Measurements from ENCODE around the gene TC2N. TPM values are rescaled to one million over a fixed set of nuclear protein-coding genes. Genes with fewer than 3 reads are reported as not detected.
"Not testable (repeated sequence)": the region's sequence is repeated elsewhere in the genome, so short reads cannot be mapped to it uniquely, and the experiment has no call there.

Gene TC2N
- total RNA-seq, 1 donor from 2014 or later, result 1.2 TPM

GRCh38 chr14:91872517-91873470 is 5.5 kb upstream of the TC2N start:
- TF ChIP-seq EZH2 (IDR thresholded peaks at IDR 0.05; ENCODE audit: insufficient read depth, low read length), result no peak
- no peak for TF ChIP-seq CTCF (IDR thresholded peaks at IDR 0.05; ENCODE audit: insufficient read depth, low read depth, low read length)
- no peak overlapping the region for H3K4me2 ChIP-seq (ENCODE audit: low read length)
- no peak overlapping the region for H3K4me3 ChIP-seq (ENCODE audit: insufficient read depth, low read depth, low read length)
- H3K36me3 ChIP-seq (ENCODE audit: insufficient read depth, low read length), result no peaks in the 10 kb centered on the region
- H3K27me3 ChIP-seq (ENCODE audit: insufficient read depth, low read length), result peaks cover 4% of the 10 kb centered on the region
- peaks cover 10% of the 10 kb centered on the region for H3K9me3 ChIP-seq (ENCODE audit: insufficient read depth, low read depth, low read length)
- no peaks in the 10 kb centered on the region for H4K20me1 ChIP-seq (ENCODE audit: insufficient read depth, low read length)
- DNase-seq (ENCODE audit: low read depth) (no peak), FAIRE-seq (no peak)
- no peaks in the 10 kb centered on the region for H3K79me2 ChIP-seq (ENCODE audit: insufficient read depth, low read length)
- Mint-ChIP-seq H3K36me3 (ENCODE audit: low read depth, unreplicated experiment) (peaks cover 2% of the 10 kb centered on the region), H3K4me3 (ENCODE audit: unreplicated experiment) (no peak overlapping the region), H3K9me3 (ENCODE audit: unreplicated experiment) (no peaks in the 10 kb centered on the region), H3K4me1 (ENCODE audit: low read depth, unreplicated experiment) (peaks cover 12% of the 10 kb centered on the region), H3K27me3 (ENCODE audit: low read depth, unreplicated experiment) (peaks cover 23% of the 10 kb centered on the region), H3K27ac (ENCODE audit: unreplicated experiment) (no peak overlapping the region)
- H3K4me1 ChIP-seq (ENCODE audit: insufficient read depth, low read length), result peaks cover 6% of the 10 kb centered on the region
- H3K9ac ChIP-seq (ENCODE audit: low read length), result no peak overlapping the region
- no peak overlapping the region for H3K27ac ChIP-seq (ENCODE audit: low read depth, low read length)
- no peak overlapping the region for H2AFZ ChIP-seq (ENCODE audit: low read depth, low read length)

- no peak overlapping the region for H3K4me3 Mint-ChIP-seq (ENCODE audit: unreplicated experiment)
- H3K36me3 Mint-ChIP-seq (ENCODE audit: low read depth, unreplicated experiment), result peaks cover 4% of the 10 kb centered on the region
- peaks cover 23% of the 10 kb centered on the region for H3K27me3 Mint-ChIP-seq (ENCODE audit: low read depth, unreplicated experiment)
- H3K9me3 ChIP-seq (ENCODE audit: insufficient read depth, low read depth, low read length), result peaks cover 14% of the 10 kb centered on the region
- FAIRE-seq, result no peak
- no peak for DNase-seq (ENCODE audit: low read depth)
- H3K79me2 ChIP-seq (ENCODE audit: insufficient read depth, low read length), result no peaks in the 10 kb centered on the region
- no peaks in the 10 kb centered on the region for H4K20me1 ChIP-seq (ENCODE audit: insufficient read depth, low read length)
- H3K4me1 Mint-ChIP-seq (ENCODE audit: low read depth, unreplicated experiment), result peaks cover 12% of the 10 kb centered on the region
- no peaks in the 10 kb centered on the region for H3K36me3 ChIP-seq (ENCODE audit: insufficient read depth, low read length)
- no peak overlapping the region for H3K9ac ChIP-seq (ENCODE audit: low read length)
- no peak overlapping the region for H2AFZ ChIP-seq (ENCODE audit: low read depth, low read length)
- TF ChIP-seq EZH2 (IDR thresholded peaks at IDR 0.05; ENCODE audit: insufficient read depth, low read length) (no peak), CTCF (IDR thresholded peaks at IDR 0.05; ENCODE audit: insufficient read depth, low read depth, low read length) (no peak)
- H3K9me3 Mint-ChIP-seq (ENCODE audit: unreplicated experiment), result peaks cover 3% of the 10 kb centered on the region
- no peak overlapping the region for H3K4me3 ChIP-seq (ENCODE audit: insufficient read depth, low read depth, low read length)
- peaks cover 9% of the 10 kb centered on the region for H3K27me3 ChIP-seq (ENCODE audit: insufficient read depth, low read length)
- no peak overlapping the region for H3K27ac ChIP-seq (ENCODE audit: low read depth, low read length)
- peaks cover 6% of the 10 kb centered on the region for H3K4me1 ChIP-seq (ENCODE audit: insufficient read depth, low read length)
- no peak overlapping the region for H3K27ac Mint-ChIP-seq (ENCODE audit: unreplicated experiment)
- no peak overlapping the region for H3K4me2 ChIP-seq (ENCODE audit: low read length)
Observed at GRCh38 chr14:91872011-91872501, 4.7 kb upstream of the TC2N start.

- peaks cover 20% of the 10 kb centered on the region for H3K27me3 Mint-ChIP-seq (ENCODE audit: low read depth, unreplicated experiment)
- H3K4me1 ChIP-seq (ENCODE audit: insufficient read depth, low read length); H3K9me3 Mint-ChIP-seq (ENCODE audit: unreplicated experiment); DNase-seq (ENCODE audit: low read depth); H3K4me3 Mint-ChIP-seq (ENCODE audit: unreplicated experiment); H3K36me3 Mint-ChIP-seq (ENCODE audit: low read depth, unreplicated experiment); H3K4me3 ChIP-seq (ENCODE audit: insufficient read depth, low read depth, low read length); H2AFZ ChIP-seq (ENCODE audit: low read depth, low read length); H3K36me3 ChIP-seq (ENCODE audit: insufficient read depth, low read length); H3K79me2 ChIP-seq (ENCODE audit: insufficient read depth, low read length); H3K9ac ChIP-seq (ENCODE audit: low read length); H3K27ac ChIP-seq (ENCODE audit: low read depth, low read length); H3K27ac Mint-ChIP-seq (ENCODE audit: unreplicated experiment); H3K4me2 ChIP-seq (ENCODE audit: low read length); FAIRE-seq; H4K20me1 ChIP-seq (ENCODE audit: insufficient read depth, low read length): not testable (repeated sequence)
- peaks cover 15% of the 10 kb centered on the region for H3K27me3 ChIP-seq (ENCODE audit: insufficient read depth, low read length)
- peaks cover 12% of the 10 kb centered on the region for H3K4me1 Mint-ChIP-seq (ENCODE audit: low read depth, unreplicated experiment)
- peaks cover 14% of the 10 kb centered on the region for H3K9me3 ChIP-seq (ENCODE audit: insufficient read depth, low read depth, low read length)
Observed at GRCh38 chr14:91871401-91871800, 4.1 kb upstream of the TC2N start.

All from astrocyte (in vitro differentiated cells and primary cell).